Esophagus muscularis mucosa (tissue), 3 donors: Measurements from ENCODE around the gene KCNH1.

Experiments
- CTCF ChIP-seq, 3 experiments: fragments of 200-600 bp in 2 of 3; fragments of 450-650 bp in 1 of 3; sonication (generic) in 2 of 3; IDR thresholded peaks; one replicate each; pipeline ENCODE4 v1.5.1; 2017 to 2019; ENCODE audit warnings: antibody characterized with exemption in 3 of 3, mild to moderate bottlenecking in 2 of 3, moderate library complexity in 1 of 3
- POLR2A ChIP-seq: fragments of 450-650 bp; IDR thresholded peaks from one replicate; pipeline ENCODE4 v1.6.1; 2017; ENCODE audit warnings: antibody characterized with exemption, moderate library complexity, mild to moderate bottlenecking, low read depth
- POLR2AphosphoS5 ChIP-seq, 2 donors: sonication (generic); formaldehyde crosslinking; IDR thresholded peaks; one replicate each; pipeline ENCODE4 v1.6.1; 2017; ENCODE audit warnings: antibody characterized with exemption in 2 of 2

GRCh38 chr1:210755991-210756659 lies 377.8 kb downstream of the KCNH1 start:
- no peak for TF ChIP-seq CTCF (IDR thresholded peaks at IDR 0.05)
- no peak for TF ChIP-seq POLR2A
- no peak for TF ChIP-seq POLR2AphosphoS5 (IDR thresholded peaks at IDR 0.05)
